ENCODE results near the gene INPP4B. TPM values are rescaled to one million over a fixed set of nuclear protein-coding genes. Genes with fewer than 3 reads are reported as not detected.

INPP4B gene
- total and polyA plus RNA-seq, 2 donors (not counting 1 experiment from before 2014, with no cell fraction given), result 0.03 TPM; not detected in 1

DNA sequence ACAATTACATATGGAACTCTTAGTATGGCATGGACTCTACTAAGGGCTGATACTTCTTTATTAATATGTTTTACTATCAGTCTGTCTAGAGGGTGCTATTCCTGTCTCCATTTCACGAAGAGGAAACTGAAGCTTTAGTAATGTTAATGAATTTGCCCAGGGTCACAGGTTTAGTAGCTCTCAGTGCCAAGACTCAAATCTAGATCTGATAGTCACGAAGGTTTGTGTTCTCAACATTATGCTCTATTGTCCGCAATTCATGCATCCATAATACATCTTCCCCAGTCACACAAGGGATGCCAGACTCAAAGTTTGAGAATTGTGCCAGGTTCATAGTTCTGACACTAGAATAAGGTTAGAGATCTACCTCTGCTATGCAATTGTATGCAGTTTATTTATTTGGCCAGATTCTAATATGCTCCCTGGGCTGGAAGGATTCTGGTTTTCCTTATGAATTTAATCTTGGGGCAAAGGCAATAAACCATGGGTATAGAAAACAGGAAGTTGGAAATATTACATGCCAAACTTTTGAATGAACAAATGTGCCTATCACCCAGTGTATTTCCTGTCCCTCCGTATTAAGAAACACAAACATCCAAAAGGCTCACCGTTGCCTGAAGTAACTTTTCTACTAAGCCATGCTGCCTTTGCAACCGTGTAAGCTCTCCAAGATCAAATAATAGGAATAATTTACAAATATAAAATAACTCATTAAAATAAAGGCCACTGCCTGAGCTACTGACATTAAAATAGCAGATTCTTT lies 478.5 kb downstream of the INPP4B start:
- H3K27ac ChIP-seq (ENCODE audit: low read length in 2 of 2), result no peak overlapping the region
- POLR2A ChIA-PET, result no interaction called here
- Mint-ChIP-seq H3K4me3 (no peak overlapping the region), H3K27ac (no peak overlapping the region), H3K9me3 (ENCODE audit: insufficient read depth) (no peaks in the 10 kb centered on the region), H3K4me1 (no peaks in the 10 kb centered on the region), H3K27me3 (no peaks in the 10 kb centered on the region)
- CTCF ChIA-PET, result no interaction called here
- H3K4me2 ChIP-seq (replicated peaks; ENCODE audit: low read depth, low read length, poor library complexity, severe bottlenecking), result no peak overlapping the region
- H3K36me3 ChIP-seq (replicated peaks in 1 of 2; ENCODE audit: control extremely low read depth in 1 of 2, control insufficient read depth in 1 of 2, extremely low read depth in 1 of 2, insufficient read depth in 2 of 2, low read length in 1 of 2), result no peaks in the 10 kb centered on the region
- ATAC-seq (ENCODE audit: low read depth) (no peak), DNase-seq (no peak)
- no CpG with 5 or more reads among the region's 6 CpGs for WGBS (ENCODE audit: insufficient coverage)
- TF ChIP-seq, protein P1, sequence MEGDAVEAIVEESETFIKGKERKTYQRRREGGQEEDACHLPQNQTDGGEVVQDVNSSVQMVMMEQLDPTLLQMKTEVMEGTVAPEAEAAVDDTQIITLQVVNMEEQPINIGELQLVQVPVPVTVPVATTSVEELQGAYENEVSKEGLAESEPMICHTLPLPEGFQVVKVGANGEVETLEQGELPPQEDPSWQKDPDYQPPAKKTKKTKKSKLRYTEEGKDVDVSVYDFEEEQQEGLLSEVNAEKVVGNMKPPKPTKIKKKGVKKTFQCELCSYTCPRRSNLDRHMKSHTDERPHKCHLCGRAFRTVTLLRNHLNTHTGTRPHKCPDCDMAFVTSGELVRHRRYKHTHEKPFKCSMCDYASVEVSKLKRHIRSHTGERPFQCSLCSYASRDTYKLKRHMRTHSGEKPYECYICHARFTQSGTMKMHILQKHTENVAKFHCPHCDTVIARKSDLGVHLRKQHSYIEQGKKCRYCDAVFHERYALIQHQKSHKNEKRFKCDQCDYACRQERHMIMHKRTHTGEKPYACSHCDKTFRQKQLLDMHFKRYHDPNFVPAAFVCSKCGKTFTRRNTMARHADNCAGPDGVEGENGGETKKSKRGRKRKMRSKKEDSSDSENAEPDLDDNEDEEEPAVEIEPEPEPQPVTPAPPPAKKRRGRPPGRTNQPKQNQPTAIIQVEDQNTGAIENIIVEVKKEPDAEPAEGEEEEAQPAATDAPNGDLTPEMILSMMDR (IDR thresholded peaks at IDR 0.05), result no peak
- no peak for TF ChIP-seq EZH2 (IDR thresholded peaks at IDR 0.05; ENCODE audit: borderline replicate concordance, insufficient read depth, low read depth, low read length, poor library complexity, severe bottlenecking)
- no peaks in the 10 kb centered on the region for H4K20me1 ChIP-seq (ENCODE audit: control insufficient read depth, insufficient read depth, low read length, poor library complexity, severe bottlenecking)
- H3K79me2 ChIP-seq (ENCODE audit: control insufficient read depth, insufficient read depth, low read length), result no peaks in the 10 kb centered on the region
- no peaks in the 10 kb centered on the region for H3K9me3 ChIP-seq (ENCODE audit: control extremely low read depth in 1 of 3, control insufficient read depth in 2 of 3, insufficient read depth in 1 of 3, low read length in 2 of 3)
- no peak overlapping the region for H2AFZ ChIP-seq (ENCODE audit: insufficient read depth, low read depth, low read length, poor library complexity, severe bottlenecking)
- no peaks in the 10 kb centered on the region for H3K27me3 ChIP-seq (replicated peaks in 1 of 4; ENCODE audit: control extremely low read depth in 1 of 4, control insufficient read depth in 3 of 4, insufficient read depth in 4 of 4, low read length in 3 of 4)
- H3K9ac ChIP-seq (ENCODE audit: low read length), result no peak overlapping the region
- H3K4me3 ChIP-seq (ENCODE audit: control extremely low read depth in 1 of 5, extremely low read depth in 1 of 5, insufficient read depth in 1 of 5, low read depth in 2 of 5, low read length in 4 of 5), result no peak overlapping the region
- no peaks in the 10 kb centered on the region for H3K4me1 ChIP-seq (ENCODE audit: control insufficient read depth in 2 of 2, insufficient read depth in 2 of 2, low read length in 2 of 2)
- intact Hi-C loops (cut with micrococcal nuclease), result no loop called here

DNA sequence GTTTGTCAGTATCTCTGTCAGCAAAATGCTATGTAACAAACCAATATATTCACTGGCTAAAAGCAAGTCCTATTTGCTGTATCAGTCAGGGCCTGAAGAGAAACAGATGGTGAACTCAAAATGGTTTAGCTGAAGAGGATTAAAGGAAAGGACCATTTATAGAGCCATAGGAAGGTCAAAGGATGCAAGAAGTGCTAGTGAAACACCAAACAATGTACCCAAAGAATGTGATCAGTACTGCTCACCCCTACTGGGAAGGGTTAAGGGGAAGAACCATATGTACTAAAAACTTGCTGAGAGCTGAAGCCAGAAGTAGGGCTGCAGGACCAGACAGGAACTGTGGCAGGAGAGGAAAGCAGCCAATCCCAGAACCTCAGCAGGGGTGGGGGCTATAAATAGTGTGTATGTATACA lies 479.3 kb downstream of the INPP4B start:
- ChIA-PET POLR2A (no interaction called here), CTCF (no interaction called here)
- Mint-ChIP-seq H3K9me3 (ENCODE audit: insufficient read depth) (no peaks in the 10 kb centered on the region), H3K4me3 (no peak overlapping the region), H3K4me1 (no peaks in the 10 kb centered on the region), H3K27ac (no peak overlapping the region), H3K27me3 (no peaks in the 10 kb centered on the region)
- no peak overlapping the region for H3K4me3 ChIP-seq (ENCODE audit: control extremely low read depth in 1 of 5, extremely low read depth in 1 of 5, insufficient read depth in 1 of 5, low read depth in 2 of 5, low read length in 4 of 5)
- no peak overlapping the region for H2AFZ ChIP-seq (ENCODE audit: insufficient read depth, low read depth, low read length, poor library complexity, severe bottlenecking)
- intact Hi-C loops (cut with micrococcal nuclease), result no loop called here
- no peak overlapping the region for H3K9ac ChIP-seq (ENCODE audit: low read length)
- H3K4me1 ChIP-seq (ENCODE audit: control insufficient read depth in 2 of 2, insufficient read depth in 2 of 2, low read length in 2 of 2), result no peaks in the 10 kb centered on the region
- H3K4me2 ChIP-seq (replicated peaks; ENCODE audit: low read depth, low read length, poor library complexity, severe bottlenecking), result no peak overlapping the region
- no peak for TF ChIP-seq EZH2 (IDR thresholded peaks at IDR 0.05; ENCODE audit: borderline replicate concordance, insufficient read depth, low read depth, low read length, poor library complexity, severe bottlenecking)
- TF ChIP-seq, protein P1 (IDR thresholded peaks at IDR 0.05), result no peak
- H3K36me3 ChIP-seq (replicated peaks in 1 of 2; ENCODE audit: control extremely low read depth in 1 of 2, control insufficient read depth in 1 of 2, extremely low read depth in 1 of 2, insufficient read depth in 2 of 2, low read length in 1 of 2), result no peaks in the 10 kb centered on the region
- no peaks in the 10 kb centered on the region for H3K27me3 ChIP-seq (replicated peaks in 1 of 4; ENCODE audit: control extremely low read depth in 1 of 4, control insufficient read depth in 3 of 4, insufficient read depth in 4 of 4, low read length in 3 of 4)
- ATAC-seq (ENCODE audit: low read depth) (no peak), DNase-seq (no peak)
- H3K79me2 ChIP-seq (ENCODE audit: control insufficient read depth, insufficient read depth, low read length), result no peaks in the 10 kb centered on the region
- H3K9me3 ChIP-seq (ENCODE audit: control extremely low read depth in 1 of 3, control insufficient read depth in 2 of 3, insufficient read depth in 1 of 3, low read length in 2 of 3), result no peaks in the 10 kb centered on the region
- H3K27ac ChIP-seq (ENCODE audit: low read length in 2 of 2), result no peak overlapping the region
- no peaks in the 10 kb centered on the region for H4K20me1 ChIP-seq (ENCODE audit: control insufficient read depth, insufficient read depth, low read length, poor library complexity, severe bottlenecking)

Measured in B cell (primary cell).